Esophagus muscularis mucosa (tissue), 4 donors: Measurements from ENCODE around the gene SMC2.

ENCODE experiments used
- EP300 ChIP-seq: sonication (generic); formaldehyde crosslinking; IDR thresholded peaks from one replicate; pipeline ENCODE4 v1.6.1; 2017; ENCODE audit warnings: antibody characterized with exemption
- POLR2A ChIP-seq: fragments of 450-650 bp; IDR thresholded peaks from one replicate; pipeline ENCODE4 v1.6.1; 2017; ENCODE audit warnings: antibody characterized with exemption, moderate library complexity, mild to moderate bottlenecking, low read depth
- POLR2AphosphoS5 ChIP-seq, 2 donors: sonication (generic); formaldehyde crosslinking; IDR thresholded peaks; one replicate each; pipeline ENCODE4 v1.6.1; 2017; ENCODE audit warnings: antibody characterized with exemption in 2 of 2
- TF ChIP-seq, protein P1 (sequence below), 3 experiments: fragments of 200-600 bp in 2 of 3; fragments of 450-650 bp in 1 of 3; sonication (generic) in 2 of 3; IDR thresholded peaks; one replicate each; pipeline ENCODE4 v1.5.1; 2017 to 2019; ENCODE audit warnings: antibody characterized with exemption in 3 of 3, mild to moderate bottlenecking in 2 of 3, moderate library complexity in 1 of 3

DNA sequence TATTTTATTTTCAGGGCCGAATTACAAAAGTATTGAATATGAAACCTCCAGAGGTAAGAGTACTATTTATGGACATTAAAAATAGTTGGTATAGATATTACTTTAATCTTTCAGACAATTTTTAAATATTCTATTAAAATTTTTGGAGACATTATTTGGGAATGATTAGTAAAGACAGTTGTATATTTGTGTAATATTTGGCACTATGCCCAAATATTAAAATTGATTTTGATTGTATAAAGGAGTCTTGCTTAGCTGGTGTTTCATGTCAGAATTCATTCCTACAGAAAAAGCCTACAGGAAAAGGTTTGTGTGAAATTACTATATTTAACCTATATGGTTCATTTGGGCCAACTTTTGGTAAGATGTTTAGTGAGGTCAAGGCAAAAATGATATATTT lies 5.5 kb downstream of the SMC2 start:
- TF ChIP-seq, protein P1, sequence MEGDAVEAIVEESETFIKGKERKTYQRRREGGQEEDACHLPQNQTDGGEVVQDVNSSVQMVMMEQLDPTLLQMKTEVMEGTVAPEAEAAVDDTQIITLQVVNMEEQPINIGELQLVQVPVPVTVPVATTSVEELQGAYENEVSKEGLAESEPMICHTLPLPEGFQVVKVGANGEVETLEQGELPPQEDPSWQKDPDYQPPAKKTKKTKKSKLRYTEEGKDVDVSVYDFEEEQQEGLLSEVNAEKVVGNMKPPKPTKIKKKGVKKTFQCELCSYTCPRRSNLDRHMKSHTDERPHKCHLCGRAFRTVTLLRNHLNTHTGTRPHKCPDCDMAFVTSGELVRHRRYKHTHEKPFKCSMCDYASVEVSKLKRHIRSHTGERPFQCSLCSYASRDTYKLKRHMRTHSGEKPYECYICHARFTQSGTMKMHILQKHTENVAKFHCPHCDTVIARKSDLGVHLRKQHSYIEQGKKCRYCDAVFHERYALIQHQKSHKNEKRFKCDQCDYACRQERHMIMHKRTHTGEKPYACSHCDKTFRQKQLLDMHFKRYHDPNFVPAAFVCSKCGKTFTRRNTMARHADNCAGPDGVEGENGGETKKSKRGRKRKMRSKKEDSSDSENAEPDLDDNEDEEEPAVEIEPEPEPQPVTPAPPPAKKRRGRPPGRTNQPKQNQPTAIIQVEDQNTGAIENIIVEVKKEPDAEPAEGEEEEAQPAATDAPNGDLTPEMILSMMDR (IDR thresholded peaks at IDR 0.05) = no peak
- TF ChIP-seq POLR2A = no peak
- TF ChIP-seq EP300 = no peak
- no peak for TF ChIP-seq POLR2AphosphoS5 (IDR thresholded peaks at IDR 0.05)
